SK-N-MC (cell line): ENCODE results near the gene APEX2.

Source experiments
- DNase-seq: peaks from one replicate; pipeline ENCODE4 v3.0.0-alpha.2; 2011; ENCODE audit warnings: low read depth, low spot score
- H3K27ac ChIP-seq: fragments of 200-600 bp; sonication (generic); 2 replicates; pipeline ENCODE4 v1.5.1; 2016; ENCODE audit warnings: mixed run types
- H3K36me3 ChIP-seq: fragments of 200-600 bp; sonication (generic); 2 replicates; pipeline ENCODE4 v1.6.1; 2017; ENCODE audit warnings: antibody characterized with exemption, low read length, mixed read lengths; ENCODE audit not compliant: insufficient read depth
- H3K4me3 ChIP-seq: fragments of 200-600 bp; sonication (generic); 2 replicates; pipeline ENCODE4 v1.5.1; 2016
- H3K9ac ChIP-seq: fragments of 200-600 bp; sonication (generic); 2 replicates; pipeline ENCODE4 v1.8.0; 2017; ENCODE audit warnings: mixed run types, mixed read lengths; ENCODE audit not compliant: insufficient read length
- H3K9me3 ChIP-seq: fragments of 200-600 bp; sonication (generic); 2 replicates; pipeline ENCODE4 v1.6.1; 2017; ENCODE audit warnings: low read depth, mild to moderate bottlenecking, antibody characterized with exemption, low read length, moderate library complexity, mixed read lengths
- EZH2 ChIP-seq: fragments of 200-600 bp; sonication (generic); IDR thresholded peaks from one replicate; pipeline ENCODE4 v1.6.1; 2017; ENCODE audit warnings: antibody characterized with exemption
- FOXP2 ChIP-seq: optimal IDR thresholded peaks from 2 replicates; pipeline ENCODE3; 2011; ENCODE audit warnings: mild to moderate bottlenecking, moderate library complexity; ENCODE audit not compliant: insufficient read depth; ENCODE audit errors: extremely low read length, control extremely low read depth
- POLR2AphosphoS5 ChIP-seq: IDR thresholded peaks from 2 replicates; pipeline ENCODE4 v1.6.1; 2012; ENCODE audit warnings: mild to moderate bottlenecking, low read depth, low read length, borderline replicate concordance

Gene APEX2

GRCh38 chrX:54991706-54992105 lies 8.5 kb upstream of the APEX2 start:
- no peak for TF ChIP-seq EZH2
- no peak for TF ChIP-seq POLR2AphosphoS5
- no peak for TF ChIP-seq FOXP2
- Histone ChIP-seq H3K9me3 (no peaks in the 10 kb centered on the region), H3K36me3 (no peaks in the 10 kb centered on the region), H3K4me3 (no peak overlapping the region), H3K9ac (no peak overlapping the region), H3K27ac (no peak overlapping the region)
- DNase-seq, result no peak

- H3K4me3 ChIP-seq, result no peak overlapping the region
- no peaks in the 10 kb centered on the region for H3K36me3 ChIP-seq
- no peak for DNase-seq
- no peak for TF ChIP-seq EZH2
- no peak for TF ChIP-seq POLR2AphosphoS5
- no peak overlapping the region for H3K9ac ChIP-seq
- H3K27ac ChIP-seq, result no peak overlapping the region
- H3K9me3 ChIP-seq, result no peaks in the 10 kb centered on the region
Measured at GRCh38 chrX:54992911-54993622, 7.1 kb upstream of the APEX2 start.

- no peak for DNase-seq
- H3K4me3 ChIP-seq, result no peak within 1 kb of the TSS
- no peak within 1 kb of the TSS for H3K9ac ChIP-seq
- H3K27ac ChIP-seq, result no peak within 1 kb of the TSS
- H3K9me3 ChIP-seq, result no peaks in the 10 kb centered on the region
- no peaks in the 10 kb centered on the region for H3K36me3 ChIP-seq
- no peak for TF ChIP-seq EZH2
- TF ChIP-seq FOXP2, result no peak
- no peak for TF ChIP-seq POLR2AphosphoS5
Measured at GRCh38 chrX:54994099-54994498, 6.1 kb upstream of the APEX2 start, which contains the start of gene PFKFB1. Gene PFKFB1, minus strand, starts transcription at chrX:54994188. Its CDS starts 181 bp downstream, at chrX:54994007.

GRCh38 chrX:54994668-54995351 lies 5.4 kb upstream of the APEX2 start:
- H3K9ac ChIP-seq, result no peak overlapping the region
- H3K4me3 ChIP-seq, result no peak overlapping the region
- no peak overlapping the region for H3K27ac ChIP-seq
- H3K36me3 ChIP-seq, result no peaks in the 10 kb centered on the region
- no peaks in the 10 kb centered on the region for H3K9me3 ChIP-seq
- no peak for TF ChIP-seq EZH2
- TF ChIP-seq POLR2AphosphoS5, result no peak
- TF ChIP-seq FOXP2, result no peak
- DNase-seq, result no peak

GRCh38 chrX:54995621-54996020 lies 4.5 kb upstream of the APEX2 start:
- TF ChIP-seq EZH2 (no peak), POLR2AphosphoS5 (no peak), FOXP2 (no peak)
- DNase-seq, result no peak

GRCh38 chrX:55004231-55004630 lies 4.1 kb downstream of the APEX2 start:
- no peak overlapping the region for H3K9ac ChIP-seq
- H3K9me3 ChIP-seq, result no peaks in the 10 kb centered on the region
- H3K4me3 ChIP-seq, result no peak overlapping the region
- H3K27ac ChIP-seq, result no peak overlapping the region
- DNase-seq, result no peak
- TF ChIP-seq POLR2AphosphoS5 (no peak), EZH2 (no peak), FOXP2 (no peak)
- peaks cover 35% of the 10 kb centered on the region; the same call in 1 of the 2 replicates for H3K36me3 ChIP-seq

More at GRCh38 chrX:54995621-54996020, 4.5 kb upstream of the APEX2 start:
- no peak overlapping the region for H3K4me3 ChIP-seq
- no peak overlapping the region for H3K9ac ChIP-seq
- no peaks in the 10 kb centered on the region for H3K9me3 ChIP-seq
- H3K27ac ChIP-seq, result no peak overlapping the region
- no peaks in the 10 kb centered on the region for H3K36me3 ChIP-seq

GRCh38 chrX:55005256-55005655 lies 5.1 kb downstream of the APEX2 start:
- no peak overlapping the region for H3K9ac ChIP-seq
- H3K36me3 ChIP-seq, result peaks cover 35% of the 10 kb centered on the region; the same call in 1 of the 2 replicates
- no peak for TF ChIP-seq POLR2AphosphoS5
- TF ChIP-seq FOXP2, result no peak
- TF ChIP-seq EZH2, result no peak
- H3K9me3 ChIP-seq, result no peaks in the 10 kb centered on the region
- no peak overlapping the region for H3K27ac ChIP-seq
- DNase-seq, result no peak
- H3K4me3 ChIP-seq, result no peak overlapping the region

GRCh38 chrX:55006827-55007621 lies 6.9 kb downstream of the APEX2 start:
- Histone ChIP-seq H3K9me3 (no peaks in the 10 kb centered on the region), H3K36me3 (peaks cover 32% of the 10 kb centered on the region; the same call in 1 of the 2 replicates), H3K9ac (no peak overlapping the region), H3K4me3 (no peak overlapping the region), H3K27ac (no peak overlapping the region)
- no peak for DNase-seq
- no peak for TF ChIP-seq EZH2
- no peak for TF ChIP-seq POLR2AphosphoS5
- no peak for TF ChIP-seq FOXP2
